Stimulated activated CD4-positive, alpha-beta T cell treated with anti-CD3 and anti-CD28 coated beads, Interleukin-1b, Interleukin-23, amount 100 ng/mL, for 24 hours (primary cell): ENCODE results near the gene NT5C2.
"Not testable (repeated sequence)": the region's sequence is repeated elsewhere in the genome, so short reads cannot be mapped to it uniquely, and the experiment has no call there.

Experiments
- DNase-seq, 4 experiments: peaks; one replicate each; pipeline ENCODE4 v3.0.0-alpha.2; 2020; ENCODE audit warnings: low read depth in 4 of 4, low spot score in 1 of 4

NT5C2 gene

GRCh38 chr10:103089493-103089892 lies 103.6 kb downstream of the NT5C2 start:
- no peak for DNase-seq

- no peak for DNase-seq
These were observed 106.3 kb downstream of the NT5C2 start for GRCh38 chr10:103086799-103087198.

GRCh38 chr10:103086261-103086660 lies 106.8 kb downstream of the NT5C2 start:
- DNase-seq: no peak

GRCh38 chr10:103083977-103084320 lies 109.1 kb downstream of the NT5C2 start:
- no peak for DNase-seq

GRCh38 chr10:103083266-103083976 lies 109.7 kb downstream of the NT5C2 start:
- DNase-seq: no peak

- no peak for DNase-seq
These were observed 110.4 kb downstream of the NT5C2 start for GRCh38 chr10:103082683-103083082.

DNA sequence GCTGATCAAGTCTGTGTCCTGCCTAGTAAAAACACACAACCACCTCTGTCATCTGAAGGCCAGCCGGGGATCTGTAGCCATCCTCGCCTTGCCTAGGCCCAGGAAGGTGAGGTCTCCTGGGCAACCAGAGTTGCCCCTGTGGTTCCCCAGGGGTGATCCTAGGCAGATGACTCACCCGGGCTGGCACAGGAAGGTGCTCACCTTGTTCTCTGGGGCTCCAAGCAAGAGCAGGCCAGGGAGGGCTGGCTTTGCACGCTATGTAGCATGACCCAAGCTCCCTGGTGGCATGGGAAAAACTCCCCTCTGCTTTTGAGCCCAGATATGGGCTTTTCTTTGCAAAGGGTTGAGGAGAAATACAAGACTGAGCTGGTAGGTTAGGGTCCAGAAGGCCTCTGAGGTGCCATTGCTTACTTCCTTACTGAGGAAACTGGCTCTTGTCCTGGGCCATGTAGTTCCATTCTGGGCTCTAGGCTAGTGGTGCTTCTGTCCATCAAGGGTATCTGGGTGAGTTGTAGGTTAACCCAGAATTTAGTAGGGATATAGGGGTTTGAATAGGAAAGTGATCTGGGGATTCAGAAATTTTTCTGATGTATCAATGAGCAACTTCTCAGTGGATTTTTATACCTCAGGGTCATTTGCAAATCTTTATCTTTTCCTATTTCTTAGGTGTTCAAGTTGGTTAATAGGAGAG lies 112.0 kb downstream of the NT5C2 start:
- no peak for DNase-seq

GRCh38 chr10:103079946-103080345 lies 113.1 kb downstream of the NT5C2 start:
- no peak for DNase-seq

DNA sequence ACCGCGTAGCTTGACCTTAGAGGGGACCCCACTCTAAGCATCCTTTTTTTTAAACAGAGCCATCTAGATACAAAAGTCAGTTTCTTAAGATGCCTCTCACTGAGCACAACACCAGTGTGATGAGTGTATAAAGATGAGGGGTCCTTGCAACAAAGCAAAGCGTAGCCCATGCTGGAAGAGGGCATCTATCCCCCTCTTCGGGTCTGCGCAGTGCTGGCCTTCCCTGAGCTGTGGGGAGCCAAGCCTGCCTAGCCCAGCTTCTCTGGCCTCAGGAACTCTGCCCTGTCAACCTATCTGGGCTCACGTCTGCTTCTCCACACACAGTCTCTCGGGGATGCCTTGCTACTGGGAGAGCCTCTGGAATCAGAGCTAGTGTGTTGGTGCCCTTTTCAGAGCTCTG lies 114.0 kb downstream of the NT5C2 start:
- no peak for DNase-seq

DNA sequence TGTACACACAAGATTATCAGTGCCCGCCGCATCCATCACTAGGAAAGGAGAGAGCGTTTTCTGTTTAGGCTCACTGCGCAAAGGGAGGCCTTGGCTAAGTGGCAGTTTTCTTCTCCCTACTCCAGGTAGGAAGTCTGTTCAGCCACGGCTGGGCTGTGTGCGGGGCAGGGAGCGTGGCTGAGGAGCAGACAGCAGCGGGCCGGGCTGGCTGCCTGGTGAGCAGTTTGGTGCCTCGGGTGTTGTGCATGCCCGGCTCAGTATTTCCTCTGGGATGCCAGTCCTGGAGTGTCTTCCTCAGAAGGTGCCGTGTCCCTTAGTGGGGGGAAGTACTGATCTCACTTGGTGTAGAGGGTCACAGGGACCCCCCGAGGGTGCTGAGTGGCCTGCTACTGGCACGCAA lies 114.4 kb downstream of the NT5C2 start:
- no peak for DNase-seq

- no peak for DNase-seq
These were observed 114.8 kb downstream of the NT5C2 start for GRCh38 chr10:103078309-103078615.

GRCh38 chr10:103077491-103078308 lies 115.4 kb downstream of the NT5C2 start:
- DNase-seq: no peak

- DNase-seq: no peak
These were observed 116.1 kb downstream of the NT5C2 start for GRCh38 chr10:103077020-103077419.

- DNase-seq: no peak
These were observed 120.2 kb downstream of the NT5C2 start for GRCh38 chr10:103072891-103073290.

- DNase-seq: no peak
These were observed 120.8 kb downstream of the NT5C2 start for GRCh38 chr10:103072276-103072675.

GRCh38 chr10:103069453-103070331 lies 123.4 kb downstream of the NT5C2 start:
- DNase-seq: peak; percentile 38 to 51 (median 48)

- DNase-seq: no peak
These were observed 125.1 kb downstream of the NT5C2 start for GRCh38 chr10:103067956-103068355.

- DNase-seq: no peak
These were observed 125.6 kb downstream of the NT5C2 start for GRCh38 chr10:103067484-103067883.

DNA sequence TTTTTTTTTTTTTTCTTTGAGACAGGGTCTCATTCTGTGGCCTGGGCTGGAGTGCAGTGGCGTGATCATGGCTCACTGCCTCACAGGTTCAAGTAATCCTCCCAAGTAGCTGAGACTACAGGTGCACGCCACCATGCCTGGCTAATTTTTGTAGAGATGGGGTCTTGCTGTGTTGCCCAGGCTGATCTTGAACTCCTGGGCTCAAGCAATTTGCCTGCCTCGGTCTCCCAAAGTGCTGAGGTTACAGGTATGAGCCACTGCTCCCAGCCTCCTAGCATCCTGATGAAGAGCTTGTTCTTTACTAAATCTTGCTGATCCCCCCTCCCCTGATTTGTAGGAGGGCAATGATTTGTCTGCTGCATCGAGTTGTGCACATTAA lies 126.0 kb downstream of the NT5C2 start:
- DNase-seq: not testable (repeated sequence)

- no peak for DNase-seq
These were observed 126.7 kb downstream of the NT5C2 start for GRCh38 chr10:103066141-103067098.
